ENCODE data around the gene PASD1.
"Not testable (repeated sequence)": the region's sequence is repeated elsewhere in the genome, so short reads cannot be mapped to it uniquely, and the experiment has no call there.

The PASD1 gene

GRCh38 chrX:151624677-151625076, 61.2 kb downstream of the PASD1 start:
- no peak for DNase-seq (ENCODE audit: low read depth)

GRCh38 chrX:151631822-151632221, 68.3 kb downstream of the PASD1 start:
- DNase-seq (ENCODE audit: low read depth): no peak

GRCh38 chrX:151633157-151633556, 69.7 kb downstream of the PASD1 start:
- no peak for DNase-seq (ENCODE audit: low read depth)

GRCh38 chrX:151634937-151635336, 71.5 kb downstream of the PASD1 start:
- no peak for DNase-seq (ENCODE audit: low read depth)

DNA sequence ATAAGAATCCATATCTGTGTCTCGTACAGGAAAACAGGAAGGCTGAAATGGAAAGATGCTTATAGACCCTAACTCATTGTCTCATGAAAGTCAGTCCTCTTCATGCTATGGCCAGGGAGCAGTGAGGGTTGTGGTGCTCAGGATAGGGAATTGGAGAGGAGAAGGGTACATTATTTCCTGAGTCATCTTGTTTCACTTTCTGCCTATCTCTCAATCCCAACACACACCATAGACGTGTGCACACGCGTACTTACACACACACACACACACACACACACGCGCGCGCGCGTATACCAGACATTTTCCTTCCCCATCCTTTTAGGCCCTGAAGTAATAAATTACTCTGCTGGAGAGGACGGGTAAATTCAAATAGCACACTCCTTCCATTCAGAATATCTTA, 78.1 kb downstream of the PASD1 start:
- no peak for DNase-seq (ENCODE audit: low read depth)

DNA sequence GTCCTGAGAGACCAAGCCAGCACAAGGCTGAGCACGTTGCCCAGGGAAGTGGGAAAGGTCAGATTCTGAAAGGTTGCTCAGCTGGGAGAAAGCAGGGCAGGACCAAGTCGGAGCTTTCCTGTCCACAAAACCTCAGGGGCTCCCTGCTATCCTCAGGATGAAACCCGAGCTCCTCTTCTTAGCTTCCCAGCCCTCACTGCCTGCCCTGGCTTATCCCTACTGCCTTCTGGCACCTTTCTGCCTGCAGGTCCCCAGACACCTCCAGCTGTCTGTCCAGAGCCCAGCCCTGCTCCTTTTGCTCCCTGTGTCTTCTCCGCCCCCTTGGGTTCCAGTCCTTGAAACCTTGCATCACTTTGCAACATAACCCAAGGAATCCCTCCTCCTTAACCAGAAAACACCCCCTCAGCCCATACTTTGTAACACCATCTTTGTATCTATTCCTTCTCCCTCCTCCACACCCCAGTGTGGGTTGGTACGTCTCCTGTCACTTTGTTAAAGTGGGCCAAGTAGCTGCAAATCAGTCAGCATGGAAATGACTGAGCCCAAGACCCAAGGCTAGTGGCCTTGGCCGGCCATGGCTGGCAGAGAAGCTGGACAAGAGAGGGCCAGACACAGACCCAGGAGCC, 111.8 kb downstream of the PASD1 start:
- DNase-seq (ENCODE audit: low read depth): no peak

DNA sequence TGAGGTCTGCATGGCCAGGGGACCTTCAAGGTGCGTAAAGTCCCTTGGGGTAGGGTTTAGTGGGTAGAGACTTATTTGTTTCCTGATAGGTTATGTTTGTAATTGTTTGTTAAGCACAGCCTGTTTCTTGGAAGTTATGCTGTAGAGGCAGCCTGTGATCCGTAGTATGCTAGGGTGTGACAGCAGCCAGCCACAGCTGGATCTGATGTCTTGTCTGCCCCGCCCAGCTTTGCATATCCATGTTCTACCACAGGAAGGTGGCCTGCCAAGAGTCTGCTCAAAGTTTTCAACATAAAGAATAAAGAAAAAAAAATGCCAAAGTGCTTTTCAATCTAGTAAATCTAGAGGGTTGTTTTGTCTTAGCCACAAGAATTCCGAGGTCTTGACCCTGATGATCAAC, 112.7 kb downstream of the PASD1 start:
- DNase-seq (ENCODE audit: low read depth): no peak

DNA sequence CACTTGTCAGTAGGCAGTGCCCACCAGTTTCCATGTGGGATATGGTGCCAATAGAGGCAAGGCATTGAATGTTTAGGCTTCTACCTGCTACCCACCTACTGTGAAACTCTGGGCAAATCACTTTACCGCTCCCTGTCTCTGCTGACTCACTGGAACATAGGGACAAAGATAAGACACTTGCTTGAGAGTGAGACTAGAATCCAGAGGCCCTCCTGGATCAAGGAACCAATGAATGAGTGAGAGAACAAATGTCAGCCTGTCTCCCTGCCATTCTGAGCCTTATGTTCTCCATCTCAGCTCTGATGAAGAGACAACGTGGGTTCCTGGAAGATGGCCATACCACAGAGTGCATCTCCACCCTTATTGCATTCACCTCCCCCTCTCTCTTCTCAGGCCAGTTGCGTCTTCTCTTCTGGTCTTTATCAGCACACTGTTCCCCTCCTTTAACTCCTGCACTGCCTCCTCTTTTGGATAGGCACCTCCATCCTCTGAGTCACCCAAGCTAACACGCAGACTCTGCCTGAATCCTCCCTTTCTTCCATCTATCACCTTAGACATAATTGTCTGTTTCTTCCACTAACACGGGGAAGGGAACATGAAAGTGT, 116.4 kb downstream of the PASD1 start:
- no peak for DNase-seq (ENCODE audit: low read depth)

DNA sequence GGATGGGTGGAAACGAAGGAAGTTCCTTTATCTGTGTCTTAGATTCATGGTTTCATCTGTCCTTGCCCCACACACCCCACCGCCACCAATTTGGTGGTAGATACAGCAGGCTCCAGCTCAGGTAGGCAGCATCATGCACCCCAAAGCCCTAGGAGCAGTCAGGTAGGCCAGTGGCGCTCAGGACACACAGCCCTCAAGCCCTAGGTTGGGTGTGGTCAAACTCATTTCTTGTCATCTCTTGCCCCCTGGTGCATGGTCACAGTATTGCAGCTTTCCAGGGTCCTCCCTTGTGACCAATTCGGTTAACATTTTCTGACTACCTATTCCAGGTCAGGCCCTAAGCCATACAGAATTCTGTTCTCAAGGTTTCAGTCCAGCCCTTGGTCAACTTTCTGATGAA, 117.3 kb downstream of the PASD1 start:
- peak; percentile 52 for DNase-seq (ENCODE audit: low read depth)

- DNase-seq (ENCODE audit: low read depth): no peak
Measured at GRCh38 chrX:151687635-151688034, 124.2 kb downstream of the PASD1 start.

DNA sequence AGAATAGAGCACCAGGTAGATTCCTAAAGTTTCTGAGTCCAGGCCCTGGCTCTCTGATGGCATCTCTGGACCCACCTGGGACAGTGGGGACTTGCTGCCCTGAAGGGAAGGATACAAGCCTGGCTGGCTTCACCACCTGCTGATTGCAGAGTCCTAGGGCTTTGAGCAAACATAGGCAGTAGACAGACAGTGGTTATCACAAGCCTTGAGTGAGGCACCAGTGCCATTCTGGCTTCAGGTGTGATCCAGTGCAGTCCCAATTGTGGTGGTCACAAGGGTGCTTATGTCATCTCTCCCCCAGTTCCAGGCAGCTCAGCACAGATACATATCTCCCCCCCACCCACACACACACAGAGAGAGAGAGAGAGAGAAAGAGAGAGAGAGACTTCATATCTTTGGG, 125.2 kb downstream of the PASD1 start:
- no peak for DNase-seq (ENCODE audit: low read depth)

DNA sequence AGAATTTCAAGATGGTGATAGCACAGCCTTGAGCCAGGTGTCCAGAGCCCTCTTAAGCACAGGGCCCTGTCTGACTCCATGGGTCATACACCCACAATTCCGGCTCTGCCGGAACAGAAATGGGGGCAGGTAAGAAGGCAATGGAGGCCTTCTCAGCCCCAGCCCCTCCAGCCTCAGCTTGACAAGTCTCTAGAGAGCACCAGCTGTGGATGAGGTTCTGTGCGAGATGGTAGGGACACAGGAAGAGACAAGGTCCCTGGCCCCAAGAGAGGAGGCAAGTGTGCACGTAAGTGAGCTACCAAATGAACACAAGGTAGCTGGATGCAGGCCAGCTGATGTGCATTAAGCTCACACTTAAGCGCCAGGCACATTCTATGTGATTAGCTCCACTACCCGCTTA, 129.3 kb downstream of the PASD1 start:
- DNase-seq (ENCODE audit: low read depth): no peak

DNA sequence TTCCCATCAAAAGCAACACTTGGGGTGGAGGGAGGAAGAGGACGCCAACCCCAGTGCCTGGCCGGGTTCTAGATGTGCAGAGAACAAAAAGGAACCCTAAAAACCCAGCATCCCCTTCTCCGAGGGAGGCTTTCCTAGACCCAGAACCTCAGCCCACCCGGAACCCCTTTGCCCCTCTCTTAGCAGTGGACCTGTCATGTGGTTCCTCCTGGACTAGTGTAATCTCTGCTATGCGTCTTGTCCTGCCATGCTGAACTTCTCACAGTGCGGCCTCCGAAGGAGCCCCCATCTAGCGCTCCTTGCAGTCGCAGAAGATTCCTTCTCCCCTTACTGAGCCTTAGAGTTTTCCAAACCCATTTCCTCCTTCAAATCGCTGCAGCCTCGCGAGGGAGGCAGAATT, 130.6 kb downstream of the PASD1 start:
- no peak for DNase-seq (ENCODE audit: low read depth)

GRCh38 chrX:151694661-151695582, 131.4 kb downstream of the PASD1 start, which contains the start of gene PRRG3:
Gene PRRG3 (plus strand): TSS chrX:151695458. CDS start chrX:151698815, 3,357 bp downstream.
- DNase-seq (ENCODE audit: low read depth): no peak

DNA sequence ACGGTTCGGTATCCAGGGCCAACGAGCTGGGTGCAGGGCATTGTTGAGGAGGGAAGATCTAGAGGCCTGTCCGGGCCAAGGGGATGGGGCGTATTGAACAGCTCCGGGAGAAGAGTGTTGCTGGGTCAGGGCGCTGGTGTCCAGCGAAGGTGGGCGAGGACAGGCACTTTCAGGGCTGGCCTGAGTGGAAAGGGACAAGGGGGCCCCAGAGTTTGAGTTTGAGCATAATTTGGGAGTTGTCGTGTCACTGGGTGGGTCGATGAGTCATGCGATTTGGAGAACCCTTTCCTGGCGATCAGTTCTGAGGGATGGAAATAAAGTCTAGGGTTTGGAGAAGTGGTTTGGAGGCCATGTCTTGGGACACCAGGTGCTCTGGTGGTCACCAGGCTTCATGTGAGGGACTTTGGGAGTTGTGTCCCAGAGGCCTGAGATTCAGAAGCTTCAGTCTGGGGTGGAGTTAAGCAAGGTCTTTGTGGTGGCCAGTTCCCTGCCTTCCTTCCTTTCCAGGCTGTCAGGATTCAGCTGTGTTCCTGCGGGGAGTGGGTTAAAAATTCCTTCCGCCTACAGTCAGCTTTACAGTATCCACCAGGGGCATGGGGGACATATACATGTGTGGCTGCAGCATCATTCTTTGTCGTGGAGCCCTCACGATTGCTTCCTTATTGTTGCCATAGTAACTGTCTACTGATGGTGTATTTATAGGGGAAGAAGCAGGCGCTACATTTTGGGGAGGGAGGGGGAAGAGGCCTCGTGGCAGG, 132.3 kb downstream of the PASD1 start:
- DNase-seq (ENCODE audit: low read depth): no peak

DNA sequence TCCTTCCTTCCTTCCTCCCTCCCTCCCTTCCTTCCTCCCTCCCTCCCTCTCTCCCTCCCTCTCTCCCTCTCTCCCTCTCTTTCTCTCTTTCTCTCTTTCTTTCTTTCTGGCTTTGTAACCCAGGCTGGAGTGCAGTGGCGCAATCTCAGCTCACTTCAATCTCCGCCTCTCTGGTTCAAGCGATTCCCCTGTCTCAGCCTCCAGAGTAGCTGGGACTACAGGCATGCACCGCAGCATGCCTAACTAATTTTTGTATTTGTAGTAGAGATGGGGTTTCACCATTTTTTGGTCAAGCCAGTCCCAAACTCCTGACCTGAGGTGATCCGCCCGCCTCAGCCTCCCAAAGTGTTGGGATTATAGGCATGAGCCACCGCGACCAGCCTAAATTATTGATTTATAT, 133.6 kb downstream of the PASD1 start:
- DNase-seq (ENCODE audit: low read depth): not testable (repeated sequence)

DNA sequence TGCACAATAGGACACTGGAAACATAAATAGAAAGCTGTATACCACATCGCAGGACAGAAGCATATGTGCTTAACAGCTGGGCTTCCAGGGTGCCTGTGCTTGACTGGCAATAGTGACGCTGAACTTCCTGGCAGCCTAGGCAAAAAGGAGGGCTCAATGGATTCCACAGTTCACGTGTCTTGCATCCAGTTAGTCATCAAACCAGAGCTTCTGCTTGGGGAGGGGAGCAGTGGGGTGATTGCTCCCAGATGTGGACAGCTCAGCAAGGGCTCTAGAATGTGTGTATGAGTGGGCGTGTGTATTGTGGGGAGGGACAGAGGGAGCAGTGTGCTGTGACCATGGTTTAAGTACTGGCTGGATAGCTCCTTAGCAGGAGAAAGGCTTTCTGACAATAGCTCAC, 134.0 kb downstream of the PASD1 start:
- peak; percentile 25 for DNase-seq (ENCODE audit: low read depth)

GRCh38 chrX:151698485-151698884, 135.0 kb downstream of the PASD1 start:
- no peak for DNase-seq (ENCODE audit: low read depth)

DNA sequence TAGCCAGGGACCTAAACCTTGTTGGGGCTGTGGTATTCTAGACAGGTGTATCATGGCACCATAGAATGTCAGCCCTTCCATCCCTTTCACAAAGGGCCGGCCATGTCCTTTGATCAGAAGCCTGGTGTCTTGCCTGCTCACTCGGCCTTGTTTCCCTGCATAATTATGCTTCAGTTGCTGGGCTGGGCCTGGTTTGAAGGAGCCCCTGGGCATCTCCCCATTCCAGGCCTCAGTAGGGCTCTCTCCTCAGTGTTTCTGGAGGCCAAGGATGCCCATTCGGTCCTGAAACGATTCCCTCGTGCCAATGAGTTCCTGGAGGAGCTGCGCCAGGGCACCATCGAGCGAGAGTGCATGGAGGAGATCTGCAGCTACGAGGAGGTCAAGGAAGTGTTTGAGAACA, 136.3 kb downstream of the PASD1 start:
- no peak for DNase-seq (ENCODE audit: low read depth)

DNA sequence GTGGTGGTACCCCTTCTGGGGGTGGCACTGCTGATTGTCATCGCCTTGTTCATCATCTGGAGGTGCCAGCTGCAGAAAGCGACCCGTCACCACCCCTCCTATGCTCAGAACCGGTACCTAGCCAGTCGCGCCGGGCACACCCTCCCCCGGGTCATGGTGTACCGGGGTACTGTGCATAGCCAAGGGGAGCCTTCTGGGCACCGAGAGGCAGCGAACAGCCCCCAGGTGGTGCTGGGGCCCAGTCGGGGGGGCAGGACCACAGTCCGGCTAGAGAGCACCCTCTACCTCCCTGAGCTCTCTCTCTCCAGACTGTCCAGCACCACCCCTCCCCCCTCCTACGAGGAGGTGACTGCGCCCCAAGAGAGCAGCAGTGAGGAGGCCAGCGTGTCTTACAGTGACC, 137.1 kb downstream of the PASD1 start:
- no peak for DNase-seq (ENCODE audit: low read depth)

- no peak for DNase-seq (ENCODE audit: low read depth)
Measured at GRCh38 chrX:151701071-151701470, 137.6 kb downstream of the PASD1 start.

- no peak for DNase-seq (ENCODE audit: low read depth)
Measured at GRCh38 chrX:151701531-151701930, 138.1 kb downstream of the PASD1 start.

Data from ELR (cell line).